HCT116 (cell line): ENCODE results near the gene LRP1.
A peak's percentile ranks its signal among the peaks of the same experiment; 100 is the strongest.

ENCODE experiments used
- ATF3 ChIP-seq: IDR thresholded peaks from 2 replicates; pipeline ENCODE4 v1.6.1; 2012
- CBX3 ChIP-seq: IDR thresholded peaks from 2 replicates; pipeline ENCODE4 v1.6.1; 2012; ENCODE audit warnings: low read depth
- CTCF ChIP-seq, 3 experiments: fragments of 200-600 bp in 1 of 3; sonication (generic) in 1 of 3; IDR thresholded peaks in 2 of 3; conservative IDR thresholded peaks in 1 of 3; 2 replicates each; pipeline ENCODE4 v1.5.1; 2012 to 2017; ENCODE audit warnings: low read depth in 2 of 3, low read length in 2 of 3, antibody characterized with exemption in 1 of 3, borderline replicate concordance in 1 of 3, control low read depth in 1 of 3, mild to moderate bottlenecking in 1 of 3, mixed read lengths in 1 of 3, mixed run types in 1 of 3, moderate library complexity in 1 of 3; ENCODE audit not compliant: insufficient read depth in 1 of 3
- ELF1 ChIP-seq: IDR thresholded peaks from 2 replicates; pipeline ENCODE4 v1.6.1; 2012; ENCODE audit warnings: low read depth, borderline replicate concordance
- EZH2 ChIP-seq: fragments of 200-600 bp; sonication (generic); IDR thresholded peaks from 2 replicates; pipeline ENCODE4 v1.6.1; 2017; ENCODE audit warnings: antibody characterized with exemption, mixed run types
- EZH2phosphoT487 ChIP-seq: fragments of 200-600 bp; IDR thresholded peaks from 2 replicates; pipeline ENCODE4 v1.6.1; 2018; ENCODE audit warnings: antibody characterized with exemption, borderline replicate concordance
- MAX ChIP-seq: IDR thresholded peaks from 2 replicates; pipeline ENCODE4 v1.6.1; 2012
- POLR2A ChIP-seq: IDR thresholded peaks from 2 replicates; pipeline ENCODE4 v1.7.0; 2011; ENCODE audit warnings: borderline replicate concordance; ENCODE audit not compliant: insufficient read depth, insufficient read length; ENCODE audit errors: extremely low read depth
- POLR2AphosphoS5 ChIP-seq: IDR thresholded peaks from 2 replicates; pipeline ENCODE4 v1.6.1; 2011; ENCODE audit warnings: mild to moderate bottlenecking, low read depth, low read length, moderate library complexity
- SIN3A ChIP-seq: IDR thresholded peaks from 2 replicates; pipeline ENCODE4 v1.6.1; 2012; ENCODE audit warnings: low read depth
- SP1 ChIP-seq: IDR thresholded peaks from 2 replicates; pipeline ENCODE4 v1.6.1; 2012; ENCODE audit warnings: low read depth
- SRF ChIP-seq: IDR thresholded peaks from 2 replicates; pipeline ENCODE4 v1.6.1; 2012; ENCODE audit warnings: low read depth

GRCh38 chr12:57229634-57230380, 101.5 kb downstream of the LRP1 start, which contains the start of gene SHMT2:
- TF ChIP-seq CTCF (IDR thresholded peaks at IDR 0.05 in 2 of 3, conservative IDR thresholded peaks at IDR 0.05 in 1 of 3; ENCODE audit: borderline replicate concordance in 1 of 3, insufficient read depth in 1 of 3, low read depth in 2 of 3, low read length in 2 of 3) (no peak), ATF3 (no peak), EZH2phosphoT487 (no peak), EZH2 (no peak), SRF (no peak), SIN3A (no peak; the same call in 1 of the 2 replicates), POLR2A (peak; percentile 62), MAX (peak; percentile 66; the same call in 1 of the 2 replicates), CBX3 (no peak), POLR2AphosphoS5 (peak; percentile 86), ELF1 (no peak), SP1 (no peak)
